ENCODE data around the gene HPCAL1. TPM values are rescaled to one million over a fixed set of nuclear protein-coding genes. Genes with fewer than 3 reads are reported as not detected.

Gene HPCAL1
- total RNA-seq, 1 experiment from 2014 or later: 26.9 TPM

DNA sequence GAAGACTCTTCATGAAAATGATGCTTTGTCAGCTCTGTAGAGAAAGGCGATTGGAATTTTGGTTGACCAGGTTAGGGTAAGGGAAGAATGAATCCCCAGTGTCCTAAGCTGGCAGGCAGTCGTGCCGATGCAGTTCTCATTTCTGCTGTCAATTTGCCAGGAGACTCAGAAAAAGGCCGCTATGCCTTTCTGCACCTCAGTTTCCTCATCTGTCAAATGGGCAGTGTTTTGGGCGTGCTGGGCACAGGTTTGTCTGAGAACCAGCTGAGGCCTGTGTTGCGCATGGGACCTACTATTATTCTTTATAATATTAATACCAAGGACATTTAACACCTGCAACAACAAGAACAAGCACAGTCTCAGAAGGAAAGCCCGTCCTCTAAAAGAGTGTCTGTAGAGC lies 50.3 kb downstream of the HPCAL1 start:
- H3K4me1 Mint-ChIP-seq (ENCODE audit: low read depth, unreplicated experiment): no peaks in the 10 kb centered on the region
- H3K27ac Mint-ChIP-seq (ENCODE audit: unreplicated experiment): no peak overlapping the region
- H3K4me3 ChIP-seq (ENCODE audit: low read depth, low read length): no peak overlapping the region
- no TSS peak for BruUV-seq (replicated peaks)
- H3K9me3 Mint-ChIP-seq (ENCODE audit: unreplicated experiment): no peaks in the 10 kb centered on the region
- CTCF ChIA-PET: no interaction called here
- POLR2A ChIA-PET: no interaction called here
- no peaks in the 10 kb centered on the region for H3K36me3 Mint-ChIP-seq (ENCODE audit: insufficient read depth, unreplicated experiment)
- peaks cover 1% of the 10 kb centered on the region for H3K36me3 ChIP-seq (ENCODE audit: control insufficient read depth, insufficient read depth, low read length)
- intact Hi-C loops (cut with micrococcal nuclease; ENCODE audit: unreplicated experiment): no loop called here
- H3K9me3 ChIP-seq: no peaks in the 10 kb centered on the region
- H3K4me1 ChIP-seq: no peaks in the 10 kb centered on the region
- H3K4me3 Mint-ChIP-seq (ENCODE audit: unreplicated experiment): no peak overlapping the region
- H3K27me3 Mint-ChIP-seq (ENCODE audit: insufficient read depth, unreplicated experiment): no peaks in the 10 kb centered on the region
- H3K27me3 ChIP-seq (replicated peaks; ENCODE audit: control insufficient read depth, insufficient read depth, low read length): no peaks in the 10 kb centered on the region
- TF ChIP-seq CTCF (IDR thresholded peaks at IDR 0.05; ENCODE audit: insufficient read depth in 1 of 2, low read depth in 1 of 2, low read length in 1 of 2, severe bottlenecking in 1 of 2, unreplicated experiment in 1 of 2): no peak
- DNase-seq: no peak

GRCh38 chr2:10353931-10354330 lies 51.2 kb downstream of the HPCAL1 start:
- no peak overlapping the region for H3K4me3 ChIP-seq (ENCODE audit: low read depth, low read length)
- H3K4me1 ChIP-seq: no peaks in the 10 kb centered on the region
- H3K4me1 Mint-ChIP-seq (ENCODE audit: low read depth, unreplicated experiment): no peaks in the 10 kb centered on the region
- CTCF ChIA-PET: no interaction called here
- no peak for TF ChIP-seq CTCF (IDR thresholded peaks at IDR 0.05; ENCODE audit: insufficient read depth in 1 of 2, low read depth in 1 of 2, low read length in 1 of 2, severe bottlenecking in 1 of 2, unreplicated experiment in 1 of 2)
- DNase-seq: no peak
- H3K27me3 ChIP-seq (replicated peaks; ENCODE audit: control insufficient read depth, insufficient read depth, low read length): no peaks in the 10 kb centered on the region
- no peaks in the 10 kb centered on the region for H3K27me3 Mint-ChIP-seq (ENCODE audit: insufficient read depth, unreplicated experiment)
- H3K9me3 ChIP-seq: no peaks in the 10 kb centered on the region
- H3K9me3 Mint-ChIP-seq (ENCODE audit: unreplicated experiment): no peaks in the 10 kb centered on the region
- intact Hi-C loops (cut with micrococcal nuclease; ENCODE audit: unreplicated experiment): no loop called here
- peaks cover 1% of the 10 kb centered on the region for H3K36me3 ChIP-seq (ENCODE audit: control insufficient read depth, insufficient read depth, low read length)
- no peaks in the 10 kb centered on the region for H3K36me3 Mint-ChIP-seq (ENCODE audit: insufficient read depth, unreplicated experiment)
- no peak overlapping the region for H3K4me3 Mint-ChIP-seq (ENCODE audit: unreplicated experiment)
- BruUV-seq (replicated peaks): no TSS peak
- POLR2A ChIA-PET: no interaction called here
- no peak overlapping the region for H3K27ac Mint-ChIP-seq (ENCODE audit: unreplicated experiment)

- H3K9me3 Mint-ChIP-seq (ENCODE audit: unreplicated experiment): no peaks in the 10 kb centered on the region
- Histone ChIP-seq H3K4me3 (ENCODE audit: low read depth, low read length) (no peak overlapping the region), H3K9me3 (no peaks in the 10 kb centered on the region), H3K27me3 (replicated peaks; ENCODE audit: control insufficient read depth, insufficient read depth, low read length) (no peaks in the 10 kb centered on the region), H3K4me1 (no peaks in the 10 kb centered on the region), H3K36me3 (ENCODE audit: control insufficient read depth, insufficient read depth, low read length) (peaks cover 1% of the 10 kb centered on the region)
- CTCF ChIA-PET: no interaction called here
- no peak for TF ChIP-seq CTCF (IDR thresholded peaks at IDR 0.05; ENCODE audit: insufficient read depth in 1 of 2, low read depth in 1 of 2, low read length in 1 of 2, severe bottlenecking in 1 of 2, unreplicated experiment in 1 of 2)
- H3K27ac Mint-ChIP-seq (ENCODE audit: unreplicated experiment): no peak overlapping the region
- H3K4me1 Mint-ChIP-seq (ENCODE audit: low read depth, unreplicated experiment): no peaks in the 10 kb centered on the region
- H3K27me3 Mint-ChIP-seq (ENCODE audit: insufficient read depth, unreplicated experiment): no peaks in the 10 kb centered on the region
- no TSS peak for BruUV-seq (replicated peaks)
- H3K4me3 Mint-ChIP-seq (ENCODE audit: unreplicated experiment): no peak overlapping the region
- intact Hi-C loops (cut with micrococcal nuclease; ENCODE audit: unreplicated experiment): no loop called here
- POLR2A ChIA-PET: no interaction called here
- no peaks in the 10 kb centered on the region for H3K36me3 Mint-ChIP-seq (ENCODE audit: insufficient read depth, unreplicated experiment)
- DNase-seq: no peak
Observed at GRCh38 chr2:10354399-10354798, 51.7 kb downstream of the HPCAL1 start.

Measured in Caco-2 (cell line).